Suprapubic skin (tissue), 4 donors: ENCODE data around the gene GAL3ST2. TPM values are rescaled to one million over a fixed set of nuclear protein-coding genes. Genes with fewer than 3 reads are reported as not detected.
"Not testable (repeated sequence)": the region's sequence is repeated elsewhere in the genome, so short reads cannot be mapped to it uniquely, and the experiment has no call there.

Source experiments
- DNase-seq, 2 donors: peaks; one replicate each; pipeline ENCODE4 v3.0.0-alpha.2; 2019; ENCODE audit warnings: low spot score in 2 of 2
- H3K27ac ChIP-seq: fragments of 200-600 bp; sonication (generic); one replicate; pipeline ENCODE4 v1.5.1; 2019
- H3K27me3 ChIP-seq: fragments of 200-600 bp; sonication (generic); one replicate; pipeline ENCODE4 v1.5.1; 2019
- H3K36me3 ChIP-seq: fragments of 200-600 bp; sonication (generic); one replicate; pipeline ENCODE4 v1.5.1; 2019
- H3K4me1 ChIP-seq: fragments of 200-600 bp; sonication (generic); one replicate; pipeline ENCODE4 v1.5.1; 2019
- H3K4me3 ChIP-seq: fragments of 200-600 bp; sonication (generic); one replicate; pipeline ENCODE4 v1.5.1; 2019; ENCODE audit warnings: mild to moderate bottlenecking
- H3K9me3 ChIP-seq: fragments of 200-600 bp; sonication (generic); one replicate; pipeline ENCODE4 v1.5.1; 2019
- EP300 ChIP-seq: sonication (generic); formaldehyde crosslinking; IDR thresholded peaks from one replicate; pipeline ENCODE4 v1.6.1; 2017; ENCODE audit warnings: antibody characterized with exemption
- POLR2A ChIP-seq, 2 donors: fragments of 450-650 bp; IDR thresholded peaks; one replicate each; pipeline ENCODE4 v1.6.1; 2017; ENCODE audit warnings: antibody characterized with exemption in 2 of 2, mild to moderate bottlenecking in 2 of 2, moderate library complexity in 2 of 2
- POLR2AphosphoS5 ChIP-seq, 3 donors: sonication (generic); formaldehyde crosslinking; IDR thresholded peaks; one replicate each; pipeline ENCODE4 v1.6.1; 2017; ENCODE audit warnings: antibody characterized with exemption in 3 of 3
- WGBS: methylation state at CpG from one replicate; pipeline ENCODE4 v1.1.5; 2018; 5-methylcytosine and 5-hydroxymethylcytosine counted together
- total RNA-seq, 4 donors: library from RNA; depleted of rRNA; stranded (reverse); fragments of >200 nt; gene quantifications; one replicate each; pipeline ENCODE4 v1.1.0, GENCODE V29; 2016
- TF ChIP-seq, protein P1 (sequence below), 2 donors: fragments of 200-600 bp in 1 of 2; fragments of 450-650 bp in 1 of 2; sonication (generic) in 1 of 2; IDR thresholded peaks; one replicate each; pipeline ENCODE4 v1.5.1; 2016 to 2019; ENCODE audit warnings: antibody characterized with exemption in 2 of 2, mild to moderate bottlenecking in 1 of 2, moderate library complexity in 1 of 2

The GAL3ST2 gene
- total RNA-seq, 4 donors from 2014 or later, result not detected

DNA sequence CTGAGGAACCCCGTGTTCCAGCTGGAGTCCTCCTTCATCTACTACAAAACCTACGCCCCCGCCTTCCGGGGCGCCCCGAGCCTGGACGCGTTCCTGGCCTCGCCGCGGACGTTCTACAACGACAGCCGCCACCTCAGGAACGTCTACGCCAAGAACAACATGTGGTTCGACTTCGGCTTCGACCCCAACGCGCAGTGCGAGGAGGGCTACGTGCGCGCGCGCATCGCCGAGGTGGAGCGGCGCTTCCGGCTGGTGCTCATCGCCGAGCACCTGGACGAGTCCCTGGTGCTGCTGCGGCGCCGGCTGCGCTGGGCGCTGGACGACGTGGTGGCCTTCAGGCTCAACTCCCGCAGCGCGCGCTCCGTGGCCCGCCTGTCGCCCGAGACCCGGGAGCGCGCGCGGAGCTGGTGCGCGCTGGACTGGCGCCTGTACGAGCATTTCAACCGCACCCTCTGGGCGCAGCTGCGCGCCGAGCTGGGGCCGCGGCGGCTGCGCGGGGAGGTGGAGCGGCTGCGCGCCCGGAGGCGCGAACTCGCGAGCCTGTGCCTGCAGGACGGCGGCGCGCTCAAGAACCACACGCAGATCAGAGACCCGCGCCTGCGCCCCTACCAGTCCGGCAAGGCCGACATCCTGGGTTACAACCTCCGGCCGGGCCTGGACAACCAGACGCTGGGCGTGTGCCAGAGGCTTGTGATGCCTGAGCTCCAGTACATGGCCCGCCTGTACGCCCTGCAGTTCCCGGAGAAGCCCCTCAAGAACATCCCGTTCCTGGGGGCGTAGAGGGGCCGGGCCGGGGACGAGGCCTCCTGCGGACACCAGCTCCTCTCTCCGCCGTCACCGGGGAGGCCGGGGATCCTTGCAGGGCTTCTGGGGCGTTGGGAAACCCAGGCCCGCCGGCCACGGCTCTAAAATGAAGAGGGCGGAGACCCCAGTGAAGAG is 27.0 kb downstream of the GAL3ST2 start:
- TF ChIP-seq, protein P1, sequence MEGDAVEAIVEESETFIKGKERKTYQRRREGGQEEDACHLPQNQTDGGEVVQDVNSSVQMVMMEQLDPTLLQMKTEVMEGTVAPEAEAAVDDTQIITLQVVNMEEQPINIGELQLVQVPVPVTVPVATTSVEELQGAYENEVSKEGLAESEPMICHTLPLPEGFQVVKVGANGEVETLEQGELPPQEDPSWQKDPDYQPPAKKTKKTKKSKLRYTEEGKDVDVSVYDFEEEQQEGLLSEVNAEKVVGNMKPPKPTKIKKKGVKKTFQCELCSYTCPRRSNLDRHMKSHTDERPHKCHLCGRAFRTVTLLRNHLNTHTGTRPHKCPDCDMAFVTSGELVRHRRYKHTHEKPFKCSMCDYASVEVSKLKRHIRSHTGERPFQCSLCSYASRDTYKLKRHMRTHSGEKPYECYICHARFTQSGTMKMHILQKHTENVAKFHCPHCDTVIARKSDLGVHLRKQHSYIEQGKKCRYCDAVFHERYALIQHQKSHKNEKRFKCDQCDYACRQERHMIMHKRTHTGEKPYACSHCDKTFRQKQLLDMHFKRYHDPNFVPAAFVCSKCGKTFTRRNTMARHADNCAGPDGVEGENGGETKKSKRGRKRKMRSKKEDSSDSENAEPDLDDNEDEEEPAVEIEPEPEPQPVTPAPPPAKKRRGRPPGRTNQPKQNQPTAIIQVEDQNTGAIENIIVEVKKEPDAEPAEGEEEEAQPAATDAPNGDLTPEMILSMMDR (IDR thresholded peaks at IDR 0.05), result no peak
- TF ChIP-seq EP300, result no peak
- no peak for TF ChIP-seq POLR2AphosphoS5 (IDR thresholded peaks at IDR 0.05)
- TF ChIP-seq POLR2A (IDR thresholded peaks at IDR 0.05), result no peak
- H3K27me3 ChIP-seq, result peaks cover 25% of the 10 kb centered on the region
- no peaks in the 10 kb centered on the region for H3K36me3 ChIP-seq
- H3K9me3 ChIP-seq, result no peaks in the 10 kb centered on the region
- peak; percentile 70 to 79 for DNase-seq
- no peak overlapping the region for H3K27ac ChIP-seq
- H3K4me1 ChIP-seq, result peaks cover 23% of the 10 kb centered on the region
- H3K4me3 ChIP-seq, result peak overlapping the region; percentile 51
- 0% methylated on average over 10 of the region's 109 CpGs for WGBS

DNA sequence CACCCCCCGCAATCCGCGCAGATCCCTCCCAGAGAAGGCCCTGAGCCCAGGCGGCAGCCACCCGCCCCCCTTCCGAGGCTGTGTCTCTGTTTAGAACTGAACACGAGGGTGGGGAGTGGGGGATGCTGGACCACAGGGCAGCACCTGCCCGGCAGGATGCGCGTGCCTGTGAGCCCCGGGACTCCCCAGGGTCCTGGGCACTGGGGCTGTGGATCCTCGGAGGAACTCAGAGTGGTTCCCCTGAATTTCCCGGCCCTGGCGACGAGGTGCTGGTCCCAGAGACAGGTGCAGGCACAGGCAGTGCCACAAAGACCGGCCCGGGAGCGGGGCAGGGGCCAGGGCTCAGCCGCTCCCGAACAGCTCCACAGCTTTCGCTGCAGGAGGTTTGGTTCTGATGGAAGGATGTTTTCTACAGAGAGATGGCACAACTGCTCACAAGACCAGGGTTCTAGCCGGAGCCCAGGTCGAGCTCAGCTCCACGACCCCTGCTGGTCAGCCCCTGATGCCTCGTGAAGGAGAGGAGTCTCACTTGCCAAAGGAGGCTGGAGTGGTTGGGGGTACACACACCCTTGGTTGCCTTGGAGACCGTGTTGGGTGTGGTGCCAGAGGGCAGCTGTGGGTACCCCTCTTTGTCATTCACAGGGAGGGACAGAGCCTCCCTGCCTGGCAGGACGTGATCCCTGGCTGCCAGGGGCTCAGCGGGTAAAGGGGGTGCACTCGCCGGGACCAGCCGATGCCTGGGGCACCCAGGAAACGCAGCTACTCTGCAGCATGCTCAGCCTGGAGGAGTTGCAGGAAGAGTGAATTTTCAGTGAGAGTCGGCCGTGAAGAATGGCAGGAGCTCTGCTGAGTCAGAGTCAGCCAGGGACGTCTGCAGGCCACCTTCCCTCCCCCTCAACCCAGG is 28.0 kb downstream of the GAL3ST2 start:
- no peaks in the 10 kb centered on the region for H3K9me3 ChIP-seq
- H3K4me1 ChIP-seq, result peaks cover 23% of the 10 kb centered on the region
- TF ChIP-seq POLR2A (IDR thresholded peaks at IDR 0.05) (no peak), EP300 (no peak), POLR2AphosphoS5 (IDR thresholded peaks at IDR 0.05) (no peak)
- TF ChIP-seq, protein P1 (IDR thresholded peaks at IDR 0.05), result no peak
- peak in 1 of 2 donors; percentile 60 for DNase-seq
- H3K27ac ChIP-seq, result no peak overlapping the region
- H3K4me3 ChIP-seq, result peak overlapping the region; percentile 51
- H3K36me3 ChIP-seq, result no peaks in the 10 kb centered on the region
- H3K27me3 ChIP-seq, result peaks cover 25% of the 10 kb centered on the region
- 20% methylated on average over 9 of the region's 35 CpGs for WGBS

DNA sequence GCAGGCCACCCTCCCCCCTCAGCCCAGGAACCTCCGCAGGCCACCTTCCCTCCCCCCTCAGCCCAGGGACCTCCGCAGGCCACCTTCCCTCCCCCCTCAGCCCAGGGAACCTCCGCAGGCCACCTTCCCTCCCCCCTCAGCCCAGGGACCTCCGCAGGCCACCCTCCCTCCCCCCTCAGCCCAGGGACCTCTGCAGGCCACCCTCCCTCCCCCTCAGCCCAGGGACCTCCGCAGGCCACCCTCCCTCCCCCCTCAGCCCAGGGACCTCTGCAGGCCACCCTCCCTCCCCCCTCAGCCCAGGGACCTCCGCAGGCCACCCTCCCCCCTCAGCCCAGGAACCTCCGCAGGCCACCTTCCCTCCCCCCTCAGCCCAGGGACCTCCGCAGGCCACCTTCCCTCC is 29.6 kb downstream of the GAL3ST2 start:
- DNase-seq, H3K36me3 ChIP-seq, H3K27ac ChIP-seq, H3K9me3 ChIP-seq, H3K4me3 ChIP-seq: not testable (repeated sequence)
- WGBS, result no CpG with 5 or more reads among the region's 8 CpGs
- H3K27me3 ChIP-seq, result peaks cover 25% of the 10 kb centered on the region
- H3K4me1 ChIP-seq, result peaks cover 23% of the 10 kb centered on the region

DNA sequence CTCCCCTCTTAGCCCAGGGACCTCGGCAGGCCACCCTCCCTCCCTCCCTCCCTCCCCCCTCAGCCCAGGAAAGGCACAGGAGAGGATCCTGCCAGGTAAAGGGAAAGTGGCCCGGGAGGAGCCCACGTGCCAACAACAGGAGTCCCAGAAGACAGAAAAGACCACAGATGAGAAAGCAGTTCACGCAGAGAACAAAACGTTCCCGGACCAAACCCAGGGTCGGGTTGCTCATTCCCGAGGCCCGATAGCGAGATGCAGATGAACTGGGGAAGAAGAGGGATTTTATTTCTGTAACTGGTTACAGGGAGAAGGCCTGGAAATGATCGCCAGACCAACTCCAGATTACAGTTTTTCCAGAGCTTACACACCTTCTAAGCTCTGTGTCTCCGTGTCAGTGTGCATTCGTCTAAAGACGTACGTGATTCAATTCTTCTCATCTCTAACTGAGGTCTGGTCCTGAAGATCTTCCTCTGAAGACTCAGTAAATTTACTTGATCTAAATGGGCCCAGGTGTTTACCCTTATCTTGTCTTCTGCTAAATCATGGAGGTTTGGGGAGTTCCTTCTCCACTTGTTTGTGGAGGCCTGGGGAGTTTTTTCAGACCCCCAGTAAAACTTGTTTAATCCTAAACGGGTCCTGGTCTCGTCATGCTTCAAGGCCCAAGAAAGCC is 31.6 kb downstream of the GAL3ST2 start:
- no peak overlapping the region for H3K27ac ChIP-seq
- H3K36me3 ChIP-seq, result no peaks in the 10 kb centered on the region
- WGBS, result 84% methylated on average over 16 of the region's 17 CpGs
- H3K4me3 ChIP-seq, result no peak overlapping the region
- peaks cover 15% of the 10 kb centered on the region for H3K27me3 ChIP-seq
- TF ChIP-seq POLR2A (IDR thresholded peaks at IDR 0.05) (no peak), EP300 (no peak), POLR2AphosphoS5 (IDR thresholded peaks at IDR 0.05) (no peak)
- TF ChIP-seq, protein P1 (IDR thresholded peaks at IDR 0.05), result no peak
- H3K9me3 ChIP-seq, result no peaks in the 10 kb centered on the region
- peaks cover 18% of the 10 kb centered on the region for H3K4me1 ChIP-seq
- DNase-seq, result no peak

DNA sequence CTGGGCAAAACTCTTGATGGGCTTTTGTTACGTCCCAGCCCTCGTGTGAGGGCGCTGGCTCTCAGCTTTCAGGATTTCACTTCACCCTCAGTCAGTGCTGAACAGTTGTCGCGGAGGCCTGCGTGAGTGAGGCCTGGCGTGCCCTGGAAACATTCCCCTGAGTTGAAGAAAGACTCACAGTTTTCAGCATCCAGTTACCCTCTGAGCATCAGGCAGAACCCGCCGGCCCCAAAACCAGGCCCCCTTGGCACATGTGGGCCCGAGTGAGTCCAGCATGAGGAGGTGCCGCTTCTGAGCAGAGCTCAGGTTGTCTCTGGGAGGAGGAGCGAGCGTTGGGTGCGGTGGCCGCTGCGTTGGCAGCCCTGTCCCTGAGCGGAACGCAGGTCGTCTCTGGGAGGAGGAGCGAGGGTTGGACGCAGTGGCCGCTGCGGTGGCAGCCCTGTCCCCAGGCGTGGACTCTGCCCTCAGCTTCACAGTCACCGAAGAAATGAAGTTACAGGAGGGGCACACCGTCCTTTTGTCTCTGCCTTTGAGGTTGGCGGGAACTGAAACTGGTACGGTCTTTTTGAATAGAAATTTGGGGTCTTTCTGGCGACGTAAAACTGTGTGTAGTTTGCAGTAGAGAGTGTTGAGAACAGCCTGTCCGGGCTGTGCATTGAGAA is 32.2 kb downstream of the GAL3ST2 start, which contains the start of gene NEU4:
TSS of gene NEU4 (plus strand) at position 473 of the 662 bp plus-strand sequence. CDS start 5,292 bp downstream, outside the sequence.
- Histone ChIP-seq H3K36me3 (no peaks in the 10 kb centered on the region), H3K9me3 (no peaks in the 10 kb centered on the region), H3K27me3 (peaks cover 11% of the 10 kb centered on the region), H3K4me3 (no peak within 1 kb of the TSS), H3K4me1 (peaks cover 11% of the 10 kb centered on the region), H3K27ac (no peak within 1 kb of the TSS)
- WGBS, result 93% methylated on average over 29 of the region's 31 CpGs
- no peak for TF ChIP-seq EP300
- TF ChIP-seq POLR2AphosphoS5 (IDR thresholded peaks at IDR 0.05), result no peak
- no peak for TF ChIP-seq POLR2A (IDR thresholded peaks at IDR 0.05)
- TF ChIP-seq, protein P1 (IDR thresholded peaks at IDR 0.05), result no peak
- peak in 1 of 2 donors; percentile 51 for DNase-seq
